ENCODE data around the gene AAGAB. TPM values are rescaled to one million over a fixed set of nuclear protein-coding genes. Genes with fewer than 3 reads are reported as not detected.

AAGAB gene
- total RNA-seq, 2 donors from 2014 or later = 57.6 to 58.3 TPM

GRCh38 chr15:67276666-67277065 is 22.2 kb upstream of the AAGAB start:
- DNase-seq = no peak
- Histone ChIP-seq H3K36me3 (no peaks in the 10 kb centered on the region), H3K9me3 (no peaks in the 10 kb centered on the region), H3K4me3 (no peak overlapping the region), H3K27ac (no peak overlapping the region), H3K4me1 (no peaks in the 10 kb centered on the region), H3K27me3 (no peaks in the 10 kb centered on the region), H3K9ac (ENCODE audit: low read depth in 2 of 2, low read length in 2 of 2) (no peak overlapping the region)
- TF ChIP-seq CTCF (IDR thresholded peaks at IDR 0.05) = no peak
- intact Hi-C loops (cut with DNase I) = no loop called here

DNA sequence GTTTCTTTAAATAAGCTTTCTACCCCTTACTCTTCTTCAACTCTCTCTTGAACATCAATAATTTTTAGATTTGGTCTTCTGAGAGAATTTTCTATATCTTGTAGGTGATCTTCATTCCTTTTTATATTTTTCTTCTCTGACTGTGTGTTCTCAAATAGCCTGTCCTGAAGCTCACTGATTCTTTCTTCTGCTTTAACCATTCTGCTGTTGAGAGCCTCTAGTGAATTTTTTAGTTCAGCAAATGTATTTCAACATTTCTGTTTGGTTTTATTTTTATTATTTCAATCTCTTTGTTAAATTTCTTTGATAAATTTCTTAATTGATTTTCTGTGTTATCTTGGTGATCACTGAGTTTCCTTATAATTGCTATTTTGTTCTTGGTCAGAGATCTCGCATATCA is 19.8 kb upstream of the AAGAB start:
- no peak for TF ChIP-seq CTCF (IDR thresholded peaks at IDR 0.05)
- Histone ChIP-seq H3K4me3 (no peak overlapping the region), H3K27ac (no peak overlapping the region), H3K27me3 (no peaks in the 10 kb centered on the region), H3K36me3 (no peaks in the 10 kb centered on the region), H3K4me1 (no peaks in the 10 kb centered on the region), H3K9me3 (no peaks in the 10 kb centered on the region), H3K9ac (ENCODE audit: low read depth in 2 of 2, low read length in 2 of 2) (no peak overlapping the region)
- intact Hi-C loops (cut with DNase I) = no loop called here
- DNase-seq = no peak

DNA sequence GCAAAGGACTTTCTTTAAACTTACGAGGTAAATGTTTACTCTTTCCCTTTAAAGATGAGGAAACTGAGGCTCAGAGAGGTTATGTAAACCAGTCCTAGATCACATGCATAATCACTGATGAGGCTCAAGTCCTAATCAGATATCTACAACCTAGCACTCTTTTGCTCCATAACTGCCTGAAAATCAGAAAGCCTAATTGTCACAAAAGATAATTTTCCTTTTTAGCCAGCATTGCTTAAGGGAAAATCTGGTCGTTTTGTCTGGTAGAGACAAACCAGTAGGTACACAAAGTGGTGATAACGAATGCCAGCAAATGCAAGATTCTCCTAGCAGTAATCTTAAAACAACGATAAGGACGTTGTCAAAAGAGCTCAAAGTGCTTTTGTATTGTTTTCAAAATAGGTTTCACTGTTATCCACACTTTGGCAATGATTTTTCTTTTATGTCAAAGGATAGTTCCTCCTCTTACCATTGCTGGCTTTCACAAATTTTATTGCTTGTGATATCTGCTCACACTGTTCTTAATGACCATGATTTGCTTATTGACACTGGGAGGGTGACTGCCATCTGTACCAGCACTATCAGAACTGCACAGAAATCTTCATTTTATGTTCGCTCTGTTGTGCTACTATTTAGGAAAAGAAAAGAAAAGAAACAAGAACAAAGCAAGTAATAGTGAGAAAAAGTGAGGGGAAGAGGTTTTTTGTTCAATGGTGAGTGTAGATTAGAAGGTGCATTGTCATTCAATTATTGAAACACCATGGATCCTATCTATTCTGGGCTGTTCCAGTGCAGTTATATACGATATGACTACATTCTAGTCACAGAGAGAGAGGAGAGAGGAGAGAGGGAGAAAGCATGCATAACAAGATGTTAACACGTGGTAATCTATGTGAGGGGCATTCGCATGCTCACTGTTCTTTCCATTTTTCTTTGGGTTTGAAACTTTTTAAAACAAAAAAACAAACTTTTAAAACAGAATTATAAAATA is 13.8 kb upstream of the AAGAB start:
- Histone ChIP-seq H3K36me3 (no peaks in the 10 kb centered on the region), H3K4me3 (no peak overlapping the region), H3K4me1 (no peaks in the 10 kb centered on the region), H3K27me3 (no peaks in the 10 kb centered on the region), H3K9me3 (no peaks in the 10 kb centered on the region), H3K27ac (no peak overlapping the region), H3K9ac (ENCODE audit: low read depth in 2 of 2, low read length in 2 of 2) (no peak overlapping the region)
- no peak for DNase-seq
- intact Hi-C loops (cut with DNase I) = no loop called here
- no peak for TF ChIP-seq CTCF (IDR thresholded peaks at IDR 0.05)

DNA sequence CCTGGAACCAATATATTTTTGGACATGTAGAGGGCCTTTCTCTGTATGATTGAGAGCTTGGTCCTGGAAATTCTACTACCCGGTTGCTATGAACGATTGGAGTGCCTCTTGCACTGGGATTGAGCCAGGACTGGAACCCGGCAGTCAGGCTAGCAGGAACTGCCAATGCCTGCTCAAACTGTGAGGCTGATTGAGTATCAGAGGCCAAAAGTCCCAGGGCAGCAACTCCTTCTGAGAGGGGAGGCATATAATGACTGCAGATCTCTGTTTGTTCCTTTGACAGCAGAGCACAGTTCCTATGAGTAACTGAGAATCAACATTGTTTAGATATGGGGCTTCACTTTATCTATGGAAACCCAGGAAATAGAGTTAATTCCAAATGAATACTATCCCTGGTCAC is 13.0 kb upstream of the AAGAB start:
- no peaks in the 10 kb centered on the region for H3K36me3 ChIP-seq
- no peak for TF ChIP-seq CTCF (IDR thresholded peaks at IDR 0.05)
- H3K9ac ChIP-seq (ENCODE audit: low read depth in 2 of 2, low read length in 2 of 2) = no peak overlapping the region
- no peaks in the 10 kb centered on the region for H3K4me1 ChIP-seq
- H3K4me3 ChIP-seq = no peak overlapping the region
- intact Hi-C loops (cut with DNase I) = no loop called here
- no peaks in the 10 kb centered on the region for H3K9me3 ChIP-seq
- H3K27me3 ChIP-seq = no peaks in the 10 kb centered on the region
- no peak for DNase-seq
- H3K27ac ChIP-seq = no peak overlapping the region

- Histone ChIP-seq H3K27me3 (no peaks in the 10 kb centered on the region), H3K4me3 (no peak overlapping the region), H3K36me3 (no peaks in the 10 kb centered on the region), H3K4me1 (no peaks in the 10 kb centered on the region), H3K9ac (ENCODE audit: low read depth in 2 of 2, low read length in 2 of 2) (no peak overlapping the region), H3K27ac (no peak overlapping the region), H3K9me3 (no peaks in the 10 kb centered on the region)
- DNase-seq = no peak
- TF ChIP-seq CTCF (IDR thresholded peaks at IDR 0.05) = no peak
- intact Hi-C loops (cut with DNase I) = no loop called here
Measured at GRCh38 chr15:67266870-67267269, 12.4 kb upstream of the AAGAB start.
